Esophagus muscularis mucosa (tissue), 4 donors: ENCODE results near the gene AHCYL2. TPM values are rescaled to one million over a fixed set of nuclear protein-coding genes. Genes with fewer than 3 reads are reported as not detected.

Experiments used
- DNase-seq: peaks from one replicate; pipeline ENCODE4 v3.0.0-alpha.2; 2017; ENCODE audit errors: extremely low spot score
- H3K27ac ChIP-seq, 4 donors: fragments of 200-600 bp; sonication (generic); replicated peaks in 1 of 4; 1 replicate in 3 of 4; 2 replicates in 1 of 4; pipeline ENCODE4 v1.5.1; 2016 to 2019; ENCODE audit warnings: mild to moderate bottlenecking in 1 of 4
- H3K27me3 ChIP-seq, 4 donors: fragments of 200-600 bp; sonication (generic); one replicate each; pipeline versions ENCODE4 v1.5.1 to v1.6.0; 2016 to 2019
- H3K36me3 ChIP-seq, 4 donors: fragments of 200-600 bp; sonication (generic); one replicate each; pipeline ENCODE4 v1.5.1; 2016 to 2019
- H3K4me1 ChIP-seq, 4 donors: fragments of 200-600 bp; sonication (generic); one replicate each; pipeline ENCODE4 v1.5.1; 2016 to 2019
- H3K4me3 ChIP-seq, 4 donors: fragments of 200-600 bp; sonication (generic); 1 replicate in 2 of 4; 2 replicates in 2 of 4; pipeline ENCODE4 v1.5.1; 2016 to 2019; ENCODE audit warnings: mild to moderate bottlenecking in 4 of 4, moderate library complexity in 1 of 4
- H3K9me3 ChIP-seq, 4 donors: fragments of 200-600 bp; sonication (generic); 1 replicate in 3 of 4; 2 replicates in 1 of 4; pipeline ENCODE4 v1.5.1; 2016 to 2019
- EP300 ChIP-seq: sonication (generic); formaldehyde crosslinking; IDR thresholded peaks from one replicate; pipeline ENCODE4 v1.6.1; 2017; ENCODE audit warnings: antibody characterized with exemption
- POLR2A ChIP-seq: fragments of 450-650 bp; IDR thresholded peaks from one replicate; pipeline ENCODE4 v1.6.1; 2017; ENCODE audit warnings: antibody characterized with exemption, moderate library complexity, mild to moderate bottlenecking, low read depth
- POLR2AphosphoS5 ChIP-seq, 2 donors: sonication (generic); formaldehyde crosslinking; IDR thresholded peaks; one replicate each; pipeline ENCODE4 v1.6.1; 2017; ENCODE audit warnings: antibody characterized with exemption in 2 of 2
- WGBS: methylation state at CpG from one replicate; pipeline ENCODE4 v1.1.5; 2018; 5-methylcytosine and 5-hydroxymethylcytosine counted together
- intact Hi-C: fragments of 100-400 bp; cut with DNase I; formaldehyde crosslinking; loops from one replicate; pipeline ENCODE4 v1.15.1; 2023
- total RNA-seq, 4 donors: library from RNA; depleted of rRNA; stranded (reverse); fragments of >200 nt; gene quantifications; one replicate each; pipeline versions ENCODE4 v1.1.0 to v1.2.1, GENCODE V29; 2016
- TF ChIP-seq, protein P1 (sequence below), 3 experiments: fragments of 200-600 bp in 2 of 3; fragments of 450-650 bp in 1 of 3; sonication (generic) in 2 of 3; IDR thresholded peaks; one replicate each; pipeline ENCODE4 v1.5.1; 2017 to 2019; ENCODE audit warnings: antibody characterized with exemption in 3 of 3, mild to moderate bottlenecking in 2 of 3, moderate library complexity in 1 of 3

The AHCYL2 gene
- total RNA-seq, 4 donors from 2014 or later, result 9.7 to 14.2 (median 11.9) TPM

DNA sequence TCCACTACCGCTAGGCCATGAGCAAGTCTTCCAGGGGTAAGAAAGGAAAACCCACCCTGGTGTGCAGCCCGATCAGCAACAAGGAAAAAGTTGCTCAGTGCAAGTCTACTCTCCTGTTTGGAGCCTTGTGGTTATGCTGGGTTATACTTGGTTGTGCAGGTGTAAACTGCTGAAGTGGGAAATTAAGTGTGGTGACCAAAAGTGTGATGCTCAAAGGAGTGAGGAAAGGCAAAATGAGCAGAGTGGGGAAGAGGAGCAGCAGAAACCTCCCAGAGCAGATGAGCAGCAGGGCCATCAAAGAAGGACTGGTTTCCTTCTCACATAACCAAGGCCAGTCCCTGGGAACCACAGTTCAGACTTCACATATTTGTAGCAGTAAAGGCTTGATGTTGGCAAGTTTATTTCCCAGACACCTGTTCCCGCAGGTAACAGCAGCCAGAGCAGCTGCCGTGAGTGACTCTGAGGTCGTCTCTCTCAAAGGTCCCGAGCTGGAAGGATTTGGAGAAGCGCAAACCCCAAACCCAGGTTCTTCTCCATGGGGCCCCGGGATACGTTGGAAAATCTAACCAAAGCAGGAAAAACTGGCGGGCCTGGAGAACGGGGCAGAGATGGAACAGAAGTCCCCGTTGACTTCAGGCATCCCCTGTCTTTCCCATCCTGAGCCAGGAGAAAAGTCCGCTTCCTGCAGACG lies 37.0 kb upstream of the AHCYL2 start:
- no peaks in the 10 kb centered on the region for H3K27me3 ChIP-seq
- TF ChIP-seq, protein P1, sequence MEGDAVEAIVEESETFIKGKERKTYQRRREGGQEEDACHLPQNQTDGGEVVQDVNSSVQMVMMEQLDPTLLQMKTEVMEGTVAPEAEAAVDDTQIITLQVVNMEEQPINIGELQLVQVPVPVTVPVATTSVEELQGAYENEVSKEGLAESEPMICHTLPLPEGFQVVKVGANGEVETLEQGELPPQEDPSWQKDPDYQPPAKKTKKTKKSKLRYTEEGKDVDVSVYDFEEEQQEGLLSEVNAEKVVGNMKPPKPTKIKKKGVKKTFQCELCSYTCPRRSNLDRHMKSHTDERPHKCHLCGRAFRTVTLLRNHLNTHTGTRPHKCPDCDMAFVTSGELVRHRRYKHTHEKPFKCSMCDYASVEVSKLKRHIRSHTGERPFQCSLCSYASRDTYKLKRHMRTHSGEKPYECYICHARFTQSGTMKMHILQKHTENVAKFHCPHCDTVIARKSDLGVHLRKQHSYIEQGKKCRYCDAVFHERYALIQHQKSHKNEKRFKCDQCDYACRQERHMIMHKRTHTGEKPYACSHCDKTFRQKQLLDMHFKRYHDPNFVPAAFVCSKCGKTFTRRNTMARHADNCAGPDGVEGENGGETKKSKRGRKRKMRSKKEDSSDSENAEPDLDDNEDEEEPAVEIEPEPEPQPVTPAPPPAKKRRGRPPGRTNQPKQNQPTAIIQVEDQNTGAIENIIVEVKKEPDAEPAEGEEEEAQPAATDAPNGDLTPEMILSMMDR (IDR thresholded peaks at IDR 0.05), result no peak
- TF ChIP-seq POLR2A (no peak), POLR2AphosphoS5 (IDR thresholded peaks at IDR 0.05) (no peak), EP300 (no peak)
- peaks cover 0 to under 1% (median 0%) of the 10 kb centered on the region in 4 donors for H3K36me3 ChIP-seq
- peak overlapping the region; percentile 62 to 85 (median 74) for H3K4me3 ChIP-seq
- intact Hi-C loops, result no loop called here
- 28% methylated on average over 12 of the region's 14 CpGs for WGBS
- H3K4me1 ChIP-seq, result peaks cover 10 to 29% (median 21%) of the 10 kb centered on the region in 4 donors
- no peaks in the 10 kb centered on the region for H3K9me3 ChIP-seq
- DNase-seq, result no peak
- H3K27ac ChIP-seq, result peak overlapping the region; percentile 50 to 72 (median 62)

DNA sequence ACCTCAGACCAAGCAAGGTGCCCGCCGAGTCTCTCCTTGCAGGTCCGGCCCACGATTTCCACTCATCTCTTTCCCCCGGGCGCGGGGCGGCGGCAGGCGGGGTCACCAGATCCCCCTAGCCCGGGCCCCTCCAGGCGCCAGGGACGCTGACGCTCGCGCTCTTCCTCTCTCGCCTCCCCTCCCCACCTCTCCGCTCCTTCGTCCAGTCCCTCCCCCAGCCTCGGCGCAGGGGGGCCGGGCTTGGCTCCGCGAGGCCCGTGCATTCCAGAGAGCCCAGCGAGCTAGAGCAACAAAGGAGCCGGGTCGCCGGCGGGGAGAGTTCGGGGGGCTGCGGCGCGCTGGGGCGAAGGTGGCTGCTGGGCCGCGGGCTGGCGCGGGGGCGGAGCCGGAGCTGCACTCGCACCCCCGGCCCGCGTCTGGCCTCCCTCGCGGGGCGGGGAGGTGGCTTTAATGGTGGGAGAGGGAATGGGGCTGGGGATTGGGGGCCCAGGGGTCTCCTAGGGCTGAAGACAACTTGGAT lies 36.4 kb upstream of the AHCYL2 start, which contains the start of gene SMO:
SMO (plus strand) TSS at position 262 of the 520 bp plus-strand sequence. CDS start 519 bp downstream, outside the sequence.
- no peaks in the 10 kb centered on the region for H3K9me3 ChIP-seq
- no peak for DNase-seq
- TF ChIP-seq EP300 (no peak), POLR2AphosphoS5 (IDR thresholded peaks at IDR 0.05) (peak; percentile 40 to 49), POLR2A (no peak)
- TF ChIP-seq, protein P1 (IDR thresholded peaks at IDR 0.05), result no peak
- peaks cover 10 to 29% (median 21%) of the 10 kb centered on the region in 4 donors for H3K4me1 ChIP-seq
- no peaks in the 10 kb centered on the region for H3K27me3 ChIP-seq
- peak within 1 kb of the TSS; percentile 62 to 85 (median 74) for H3K4me3 ChIP-seq
- H3K36me3 ChIP-seq, result peaks cover 0 to 2% (median 0%) of the 10 kb centered on the region in 4 donors
- H3K27ac ChIP-seq, result peak within 1 kb of the TSS; percentile 50 to 72 (median 62)
- WGBS, result 2% methylated on average over 22 of the region's 48 CpGs
- intact Hi-C loops, result no loop called here

DNA sequence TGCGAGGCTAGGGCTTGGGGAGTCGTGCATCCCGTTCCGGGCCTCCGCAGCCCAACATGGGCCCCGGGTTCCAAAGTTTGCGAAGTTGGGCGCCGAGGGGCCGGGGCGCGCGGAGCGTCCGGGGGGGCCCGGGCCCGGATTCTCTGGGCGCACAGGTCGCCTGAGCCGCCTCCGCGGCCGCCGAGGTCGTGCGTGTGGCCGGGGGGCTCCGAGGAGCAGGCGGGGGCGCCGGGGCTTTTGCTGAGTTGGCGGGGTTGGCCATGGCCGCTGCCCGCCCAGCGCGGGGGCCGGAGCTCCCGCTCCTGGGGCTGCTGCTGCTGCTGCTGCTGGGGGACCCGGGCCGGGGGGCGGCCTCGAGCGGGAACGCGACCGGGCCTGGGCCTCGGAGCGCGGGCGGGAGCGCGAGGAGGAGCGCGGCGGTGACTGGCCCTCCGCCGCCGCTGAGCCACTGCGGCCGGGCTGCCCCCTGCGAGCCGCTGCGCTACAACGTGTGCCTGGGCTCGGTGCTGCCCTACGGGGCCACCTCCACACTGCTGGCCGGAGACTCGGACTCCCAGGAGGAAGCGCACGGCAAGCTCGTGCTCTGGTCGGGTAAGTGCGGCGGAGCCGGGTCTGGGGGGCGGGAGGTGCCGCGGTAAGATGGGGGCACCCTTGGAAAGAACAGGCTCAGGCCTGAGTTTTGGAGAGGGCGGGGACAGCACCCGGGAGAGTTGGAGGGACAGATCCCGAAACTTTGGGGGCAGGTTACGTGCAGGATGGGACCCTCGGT lies 35.8 kb upstream of the AHCYL2 start:
- peaks cover 0 to 2% (median 0%) of the 10 kb centered on the region in 4 donors for H3K36me3 ChIP-seq
- peak overlapping the region; percentile 62 to 85 (median 74) for H3K4me3 ChIP-seq
- 2% methylated on average over 55 of the region's 83 CpGs for WGBS
- peaks cover 10 to 29% (median 21%) of the 10 kb centered on the region in 4 donors for H3K4me1 ChIP-seq
- no peaks in the 10 kb centered on the region for H3K27me3 ChIP-seq
- H3K27ac ChIP-seq, result peak overlapping the region; percentile 50 to 72 (median 62)
- no peaks in the 10 kb centered on the region for H3K9me3 ChIP-seq
- DNase-seq, result no peak
- intact Hi-C loops, result no loop called here
- no peak for TF ChIP-seq EP300
- no peak for TF ChIP-seq POLR2A
- TF ChIP-seq, protein P1 (IDR thresholded peaks at IDR 0.05), result no peak
- no peak for TF ChIP-seq POLR2AphosphoS5 (IDR thresholded peaks at IDR 0.05)

DNA sequence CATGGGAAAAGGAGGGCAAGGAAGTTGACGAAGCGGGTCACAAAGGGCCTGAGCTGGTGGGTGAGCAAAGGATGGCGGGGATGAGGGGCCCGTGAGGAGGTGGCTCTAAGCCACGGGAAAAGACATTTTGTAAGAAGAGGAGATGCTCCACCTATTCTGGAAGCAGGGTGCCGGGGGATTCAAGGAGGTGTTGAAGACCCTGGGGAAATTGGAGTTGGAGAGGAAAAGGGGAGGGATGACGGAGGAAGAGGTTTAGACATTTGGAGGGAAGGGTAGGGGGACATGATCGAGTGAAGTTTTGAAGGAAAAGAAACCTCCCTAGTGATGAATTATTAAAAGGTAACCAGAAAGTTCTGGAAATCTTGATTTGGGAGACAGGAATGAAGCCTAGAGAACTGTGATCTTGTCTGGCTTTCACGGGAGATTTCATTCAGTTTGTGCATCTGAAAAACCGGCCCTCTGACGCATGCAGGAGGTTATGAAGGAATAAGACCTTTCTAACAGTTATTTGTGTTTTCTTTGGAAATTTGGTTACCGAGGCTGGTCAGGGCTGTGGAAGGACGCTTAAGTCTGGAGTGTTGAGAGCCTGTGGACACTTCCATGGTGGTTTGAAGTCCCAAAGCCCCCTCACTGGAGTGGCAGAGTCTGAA lies 35.0 kb upstream of the AHCYL2 start:
- Histone ChIP-seq H3K36me3 (peaks cover 0 to 2% (median 0%) of the 10 kb centered on the region in 4 donors), H3K4me1 (peaks cover 10 to 29% (median 21%) of the 10 kb centered on the region in 4 donors), H3K9me3 (no peaks in the 10 kb centered on the region), H3K27ac (peak overlapping the region in 2 of 4 donors; percentile 50 to 66), H3K4me3 (peak overlapping the region; percentile 62 to 85 (median 74)), H3K27me3 (no peaks in the 10 kb centered on the region)
- TF ChIP-seq POLR2AphosphoS5 (IDR thresholded peaks at IDR 0.05), result no peak
- TF ChIP-seq POLR2A, result no peak
- TF ChIP-seq, protein P1 (IDR thresholded peaks at IDR 0.05), result no peak
- no peak for TF ChIP-seq EP300
- intact Hi-C loops, result no loop called here
- no peak for DNase-seq
- WGBS, result 24% methylated on average over 13 of the region's 13 CpGs
